Neural cell (in vitro differentiated cells): ENCODE measurements around the gene PSD2. TPM values are rescaled to one million over a fixed set of nuclear protein-coding genes. Genes with fewer than 3 reads are reported as not detected.

Source experiments
- H2AFZ ChIP-seq: fragments of 200-600, 300-800 bp; sonication (generic), shearing (Covaris generic); 2 replicates; pipeline ENCODE4 v1.6.0; 2014; ENCODE audit warnings: low read depth, mild to moderate bottlenecking, antibody characterized with exemption, low read length, moderate library complexity
- H3F3A ChIP-seq: fragments of 200-600 bp; shearing (Covaris generic); 2 replicates; pipeline ENCODE4 v1.6.1; 2016; ENCODE audit warnings: mild to moderate bottlenecking, moderate library complexity, mixed read lengths, antibody characterized with exemption, low read length; ENCODE audit not compliant: insufficient read depth, poor library complexity, severe bottlenecking
- H3K27ac ChIP-seq: fragments of 200-600, 300-800 bp; sonication (generic), shearing (Covaris generic); 2 replicates; pipeline ENCODE4 v1.5.1; 2014; ENCODE audit warnings: mild to moderate bottlenecking, low read length, moderate library complexity
- H3K27me3 ChIP-seq: fragments of 300-800, 200-600 bp; sonication (generic), shearing (Covaris generic); 2 replicates; pipeline ENCODE4 v1.6.0; 2014; ENCODE audit warnings: mild to moderate bottlenecking, low read depth, low read length, moderate library complexity; ENCODE audit not compliant: insufficient read depth
- H3K36me3 ChIP-seq: fragments of 300-800, 200-600 bp; sonication (generic), shearing (Covaris generic); 2 replicates; pipeline ENCODE4 v1.5.1; 2014; ENCODE audit warnings: mild to moderate bottlenecking, antibody characterized with exemption, low read length, moderate library complexity; ENCODE audit not compliant: insufficient read depth
- H3K4me2 ChIP-seq: fragments of 300-800, 200-600 bp; sonication (generic), shearing (Covaris generic); 2 replicates; pipeline ENCODE4 v1.6.0; 2014; ENCODE audit warnings: mild to moderate bottlenecking, low read length
- H3K4me3 ChIP-seq: fragments of 300-800, 200-600 bp; sonication (generic), shearing (Covaris generic); 2 replicates; pipeline ENCODE4 v1.5.1; 2014; ENCODE audit warnings: mild to moderate bottlenecking, low read length, moderate library complexity
- H3K79me2 ChIP-seq: fragments of 200-600 bp; shearing (Covaris generic); replicated peaks from 2 replicates; pipeline ENCODE4 v1.6.0; 2014; ENCODE audit warnings: mild to moderate bottlenecking, low read length, moderate library complexity; ENCODE audit not compliant: insufficient read depth
- H3K9ac ChIP-seq: fragments of 300-800, 200-600 bp; sonication (generic), shearing (Covaris generic); 2 replicates; pipeline ENCODE4 v1.6.1; 2016; ENCODE audit warnings: mild to moderate bottlenecking, low read length, mixed read lengths
- H3K9me2 ChIP-seq: fragments of 200-600 bp; shearing (Covaris generic); 2 replicates; pipeline ENCODE4 v1.6.1; 2016; ENCODE audit warnings: mild to moderate bottlenecking, low read length, mixed read lengths; ENCODE audit not compliant: insufficient read depth
- H3K9me3 ChIP-seq: fragments of 200-600, 300-800 bp; sonication (generic), shearing (Covaris generic); 2 replicates; pipeline ENCODE4 v1.6.1; 2016; ENCODE audit warnings: mild to moderate bottlenecking, mixed run types, low read length, moderate library complexity, mixed read lengths
- H4K20me1 ChIP-seq: fragments of 200-600 bp; shearing (Covaris generic); 2 replicates; pipeline ENCODE4 v1.6.1; 2016; ENCODE audit warnings: mild to moderate bottlenecking, mixed run types; ENCODE audit not compliant: insufficient read depth
- EP300 ChIP-seq: fragments of 450-650 bp; conservative IDR thresholded peaks from 2 replicates; pipeline ENCODE4 v1.6.1; 2014; ENCODE audit warnings: antibody characterized with exemption, mild to moderate bottlenecking, moderate library complexity; ENCODE audit not compliant: poor library complexity, severe bottlenecking
- EZH2 ChIP-seq: fragments of 200-600, 300-800 bp; shearing (Covaris generic), sonication (generic); IDR thresholded peaks from 2 replicates; pipeline ENCODE4 v1.6.1; 2014; ENCODE audit warnings: antibody characterized with exemption, low read length, borderline replicate concordance, mild to moderate bottlenecking; ENCODE audit not compliant: insufficient read depth, poor library complexity, severe bottlenecking
- MXI1 ChIP-seq: fragments of 450-650 bp; conservative IDR thresholded peaks from 2 replicates; pipeline ENCODE4 v1.6.1; 2014; ENCODE audit warnings: antibody characterized with exemption, mild to moderate bottlenecking; ENCODE audit not compliant: poor library complexity, severe bottlenecking
- POLR2AphosphoS5 ChIP-seq: IDR thresholded peaks from 2 replicates; pipeline ENCODE4 v1.6.1; 2012
- RAD21 ChIP-seq: fragments of 450-650 bp; conservative IDR thresholded peaks from 2 replicates; pipeline ENCODE4 v1.6.1; 2014; ENCODE audit warnings: antibody characterized with exemption, mild to moderate bottlenecking, moderate library complexity
- SMC3 ChIP-seq: fragments of 450-650 bp; conservative IDR thresholded peaks from 2 replicates; pipeline ENCODE4 v1.6.1; 2014; ENCODE audit warnings: antibody characterized with exemption, mild to moderate bottlenecking, moderate library complexity; ENCODE audit not compliant: poor library complexity
- TAF1 ChIP-seq: IDR thresholded peaks from 2 replicates; pipeline ENCODE4 v1.6.1; 2012; ENCODE audit warnings: low read depth
- polyA plus RNA-seq: library from polyadenylated mRNA; depleted of rRNA; stranded (reverse); fragments of >200 nt; gene quantifications from 2 replicates; pipeline ENCODE4 v1.2.3, GENCODE V29; 2014
- TF ChIP-seq, protein P1 (sequence below): fragments of 450-650 bp; IDR thresholded peaks from 2 replicates; pipeline ENCODE4 v1.5.1; 2014; ENCODE audit warnings: antibody characterized with exemption, mild to moderate bottlenecking, moderate library complexity; ENCODE audit not compliant: poor library complexity, severe bottlenecking
- TF ChIP-seq, protein P2 (sequence below): IDR thresholded peaks from 2 replicates; pipeline ENCODE4 v1.6.1; 2012; ENCODE audit warnings: borderline replicate concordance

Gene PSD2
- polyA plus RNA-seq, 1 donor from 2014 or later: 33.4 TPM

DNA sequence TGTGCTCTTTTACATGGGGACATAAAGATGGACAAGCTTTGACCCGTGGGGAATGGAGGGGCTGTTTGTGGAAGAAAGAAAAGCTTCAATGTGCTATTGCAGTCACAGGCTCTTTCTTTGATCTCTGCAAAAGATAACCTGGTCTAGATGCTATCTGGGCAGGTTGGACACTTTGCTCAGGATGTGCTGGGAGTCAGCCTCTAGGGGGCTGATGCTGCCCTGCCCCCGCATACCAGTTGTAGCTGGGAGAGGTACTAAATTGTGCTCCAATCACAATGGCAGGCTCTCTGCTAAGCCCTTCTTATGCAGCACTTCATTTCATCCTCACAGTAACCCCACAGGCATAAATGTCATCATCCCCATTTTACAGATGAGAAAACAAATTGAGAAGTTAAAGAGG lies 67.2 kb downstream of the PSD2 start:
- H3K27ac ChIP-seq: no peak overlapping the region

DNA sequence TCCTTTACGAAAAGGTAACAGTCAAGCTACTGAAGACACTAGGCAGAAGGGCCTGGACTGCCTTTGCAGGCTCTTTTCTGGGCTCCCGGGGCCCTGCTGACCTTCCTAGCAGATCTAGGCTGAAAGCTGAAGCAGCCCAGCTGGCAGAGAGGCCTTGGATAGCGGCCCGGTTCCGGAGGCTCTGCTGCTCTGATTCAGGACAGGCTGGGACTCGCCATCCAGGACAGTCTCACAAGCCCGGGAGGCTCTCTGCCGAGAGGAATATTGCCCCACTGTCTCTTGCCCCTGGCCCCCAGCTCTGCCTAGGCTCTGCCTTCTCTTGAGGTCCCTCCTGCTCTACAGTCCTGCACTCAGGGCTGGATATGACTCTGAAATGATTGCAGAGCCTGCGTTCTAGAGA lies 67.8 kb downstream of the PSD2 start:
- TF ChIP-seq MXI1: no peak
- TF ChIP-seq EP300: no peak
- TF ChIP-seq, protein P1, sequence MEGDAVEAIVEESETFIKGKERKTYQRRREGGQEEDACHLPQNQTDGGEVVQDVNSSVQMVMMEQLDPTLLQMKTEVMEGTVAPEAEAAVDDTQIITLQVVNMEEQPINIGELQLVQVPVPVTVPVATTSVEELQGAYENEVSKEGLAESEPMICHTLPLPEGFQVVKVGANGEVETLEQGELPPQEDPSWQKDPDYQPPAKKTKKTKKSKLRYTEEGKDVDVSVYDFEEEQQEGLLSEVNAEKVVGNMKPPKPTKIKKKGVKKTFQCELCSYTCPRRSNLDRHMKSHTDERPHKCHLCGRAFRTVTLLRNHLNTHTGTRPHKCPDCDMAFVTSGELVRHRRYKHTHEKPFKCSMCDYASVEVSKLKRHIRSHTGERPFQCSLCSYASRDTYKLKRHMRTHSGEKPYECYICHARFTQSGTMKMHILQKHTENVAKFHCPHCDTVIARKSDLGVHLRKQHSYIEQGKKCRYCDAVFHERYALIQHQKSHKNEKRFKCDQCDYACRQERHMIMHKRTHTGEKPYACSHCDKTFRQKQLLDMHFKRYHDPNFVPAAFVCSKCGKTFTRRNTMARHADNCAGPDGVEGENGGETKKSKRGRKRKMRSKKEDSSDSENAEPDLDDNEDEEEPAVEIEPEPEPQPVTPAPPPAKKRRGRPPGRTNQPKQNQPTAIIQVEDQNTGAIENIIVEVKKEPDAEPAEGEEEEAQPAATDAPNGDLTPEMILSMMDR: no peak
- no peak for TF ChIP-seq TAF1
- TF ChIP-seq RAD21: no peak
- no peak for TF ChIP-seq POLR2AphosphoS5
- TF ChIP-seq, protein P2, sequence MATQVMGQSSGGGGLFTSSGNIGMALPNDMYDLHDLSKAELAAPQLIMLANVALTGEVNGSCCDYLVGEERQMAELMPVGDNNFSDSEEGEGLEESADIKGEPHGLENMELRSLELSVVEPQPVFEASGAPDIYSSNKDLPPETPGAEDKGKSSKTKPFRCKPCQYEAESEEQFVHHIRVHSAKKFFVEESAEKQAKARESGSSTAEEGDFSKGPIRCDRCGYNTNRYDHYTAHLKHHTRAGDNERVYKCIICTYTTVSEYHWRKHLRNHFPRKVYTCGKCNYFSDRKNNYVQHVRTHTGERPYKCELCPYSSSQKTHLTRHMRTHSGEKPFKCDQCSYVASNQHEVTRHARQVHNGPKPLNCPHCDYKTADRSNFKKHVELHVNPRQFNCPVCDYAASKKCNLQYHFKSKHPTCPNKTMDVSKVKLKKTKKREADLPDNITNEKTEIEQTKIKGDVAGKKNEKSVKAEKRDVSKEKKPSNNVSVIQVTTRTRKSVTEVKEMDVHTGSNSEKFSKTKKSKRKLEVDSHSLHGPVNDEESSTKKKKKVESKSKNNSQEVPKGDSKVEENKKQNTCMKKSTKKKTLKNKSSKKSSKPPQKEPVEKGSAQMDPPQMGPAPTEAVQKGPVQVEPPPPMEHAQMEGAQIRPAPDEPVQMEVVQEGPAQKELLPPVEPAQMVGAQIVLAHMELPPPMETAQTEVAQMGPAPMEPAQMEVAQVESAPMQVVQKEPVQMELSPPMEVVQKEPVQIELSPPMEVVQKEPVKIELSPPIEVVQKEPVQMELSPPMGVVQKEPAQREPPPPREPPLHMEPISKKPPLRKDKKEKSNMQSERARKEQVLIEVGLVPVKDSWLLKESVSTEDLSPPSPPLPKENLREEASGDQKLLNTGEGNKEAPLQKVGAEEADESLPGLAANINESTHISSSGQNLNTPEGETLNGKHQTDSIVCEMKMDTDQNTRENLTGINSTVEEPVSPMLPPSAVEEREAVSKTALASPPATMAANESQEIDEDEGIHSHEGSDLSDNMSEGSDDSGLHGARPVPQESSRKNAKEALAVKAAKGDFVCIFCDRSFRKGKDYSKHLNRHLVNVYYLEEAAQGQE: no peak
- no peaks in the 10 kb centered on the region for H3K9me3 ChIP-seq
- H3K4me2 ChIP-seq: no peak overlapping the region
- H2AFZ ChIP-seq: no peak overlapping the region
- H3K9me2 ChIP-seq: no peaks in the 10 kb centered on the region
- H3F3A ChIP-seq: no peaks in the 10 kb centered on the region
- no peaks in the 10 kb centered on the region for H4K20me1 ChIP-seq
- H3K4me3 ChIP-seq: no peak overlapping the region
- H3K27me3 ChIP-seq: no peaks in the 10 kb centered on the region
- H3K79me2 ChIP-seq: no peaks in the 10 kb centered on the region
- H3K27ac ChIP-seq: no peak overlapping the region
- no peak overlapping the region for H3K9ac ChIP-seq
- H3K36me3 ChIP-seq: no peaks in the 10 kb centered on the region

More for the DNA sequence above, 67.2 kb downstream of the PSD2 start:
- H3F3A ChIP-seq: no peaks in the 10 kb centered on the region
- no peak overlapping the region for H3K4me2 ChIP-seq
- H3K36me3 ChIP-seq: no peaks in the 10 kb centered on the region
- H3K9me2 ChIP-seq: no peaks in the 10 kb centered on the region
- no peak overlapping the region for H3K4me3 ChIP-seq
- no peak overlapping the region for H3K9ac ChIP-seq
- H3K79me2 ChIP-seq: no peaks in the 10 kb centered on the region
- no peaks in the 10 kb centered on the region for H3K9me3 ChIP-seq
- no peaks in the 10 kb centered on the region for H4K20me1 ChIP-seq
- no peak overlapping the region for H2AFZ ChIP-seq
- TF ChIP-seq EP300 (no peak), EZH2 (no peak), MXI1 (no peak), POLR2AphosphoS5 (no peak), RAD21 (no peak), TAF1 (no peak), SMC3 (no peak)
- TF ChIP-seq, protein P2: no peak
- TF ChIP-seq, protein P1: no peak
- no peaks in the 10 kb centered on the region for H3K27me3 ChIP-seq
